Limb (tissue), 2 donors: ENCODE data around the gene SSBP3.
"Not testable (repeated sequence)": the region's sequence is repeated elsewhere in the genome, so short reads cannot be mapped to it uniquely, and the experiment has no call there.

Experiments used
- DNase-seq, 2 donors: peaks; one replicate each; pipeline ENCODE4 v3.0.0-alpha.2; 2016; ENCODE audit errors: extremely low spot score in 2 of 2

SSBP3 gene

DNA sequence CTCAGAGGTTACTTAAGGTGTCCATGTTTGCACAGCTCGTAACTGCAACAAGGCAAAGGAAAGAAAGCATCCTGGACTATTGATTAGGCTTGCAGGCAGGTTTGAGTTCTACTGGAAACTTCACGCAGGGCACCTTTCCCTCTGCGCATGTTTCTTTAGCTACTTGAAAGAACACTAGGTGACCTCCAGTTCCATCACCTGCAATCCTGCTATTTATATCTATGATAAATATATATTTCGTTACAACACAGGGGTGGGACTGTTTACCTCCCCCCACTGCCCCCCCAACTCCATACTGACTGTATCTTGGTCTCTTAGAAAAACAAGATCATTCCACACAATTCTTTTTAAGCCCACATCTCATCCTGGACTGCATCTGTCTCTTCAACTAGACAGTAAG is 12.1 kb downstream of the SSBP3 start:
- no peak for DNase-seq

DNA sequence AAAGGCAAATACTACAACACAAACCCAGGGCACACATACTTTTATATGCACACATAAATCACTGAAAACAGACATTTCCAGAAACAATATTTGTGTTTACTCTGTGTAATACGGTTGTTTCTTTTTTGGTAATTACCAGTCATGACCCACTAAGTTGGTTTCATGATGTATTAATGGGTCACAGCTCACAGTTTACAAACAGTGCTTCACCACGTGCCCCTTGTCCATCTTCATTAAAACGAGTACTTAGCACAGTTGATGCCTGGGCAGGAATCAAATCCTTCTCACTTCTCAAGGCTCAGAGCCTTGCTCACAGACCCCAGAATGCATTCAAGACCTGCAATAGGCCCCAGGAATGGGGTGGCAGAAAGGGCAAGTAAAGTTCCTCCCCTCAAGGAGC is 13.8 kb downstream of the SSBP3 start:
- no peak for DNase-seq

DNA sequence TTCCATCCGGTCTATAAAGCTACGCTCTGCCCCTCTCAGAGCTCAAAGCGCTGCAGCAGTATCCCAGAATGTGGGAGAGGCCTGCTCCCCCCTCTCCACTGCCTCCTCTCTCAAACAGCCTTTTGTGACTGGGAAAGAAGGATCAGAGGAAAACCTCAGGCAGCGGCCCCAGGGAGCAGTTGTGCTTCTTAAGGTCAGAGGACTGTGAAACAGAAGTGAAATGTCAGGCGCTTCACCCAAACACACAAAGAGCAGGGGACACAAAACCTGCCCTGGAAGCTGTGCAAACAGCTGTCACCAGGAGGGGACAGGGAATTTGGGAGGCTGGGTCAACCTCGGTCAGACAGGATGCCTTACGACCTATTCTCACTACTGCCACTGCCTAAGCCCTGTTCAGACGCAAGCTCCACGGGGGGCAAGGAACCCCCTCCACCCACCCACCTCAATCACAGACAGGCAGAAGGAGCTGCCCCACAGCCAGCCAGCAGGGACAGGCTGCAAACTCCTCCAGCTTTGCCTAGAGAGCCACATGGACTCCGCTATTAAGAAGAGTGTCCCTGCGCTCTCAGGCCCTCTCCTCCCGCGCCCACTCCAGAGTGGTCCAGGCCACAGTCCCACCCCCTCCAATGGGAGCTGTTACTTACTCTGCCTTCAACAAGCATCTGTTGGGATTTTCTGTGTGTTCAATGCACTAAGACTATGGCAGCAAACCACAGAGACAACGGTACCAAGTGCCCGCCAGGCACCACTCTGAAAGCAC is 14.6 kb downstream of the SSBP3 start:
- DNase-seq, result no peak

DNA sequence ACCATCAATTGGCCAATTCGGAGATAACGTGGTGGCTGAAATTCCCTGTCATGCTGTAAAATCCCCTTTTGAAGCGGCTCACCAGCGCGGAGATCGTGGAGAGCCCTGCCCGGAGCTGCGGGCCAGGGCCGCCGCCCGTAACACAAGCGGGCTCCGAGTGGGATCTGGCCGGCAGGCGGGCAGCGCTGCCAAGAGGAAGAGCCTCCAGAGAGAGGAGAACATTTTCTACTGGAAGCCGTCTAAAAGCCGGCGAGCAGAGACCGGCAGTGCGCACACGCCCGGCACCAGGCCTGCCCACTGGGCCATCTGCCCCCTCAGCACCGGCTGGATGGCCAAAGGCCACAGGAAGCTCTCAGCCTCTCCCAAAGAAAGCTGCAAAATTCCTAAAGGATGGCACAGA is 15.5 kb downstream of the SSBP3 start:
- no peak for DNase-seq

GRCh38 chr1:54389608-54390007 is 16.6 kb downstream of the SSBP3 start:
- DNase-seq, result not testable (repeated sequence)

DNA sequence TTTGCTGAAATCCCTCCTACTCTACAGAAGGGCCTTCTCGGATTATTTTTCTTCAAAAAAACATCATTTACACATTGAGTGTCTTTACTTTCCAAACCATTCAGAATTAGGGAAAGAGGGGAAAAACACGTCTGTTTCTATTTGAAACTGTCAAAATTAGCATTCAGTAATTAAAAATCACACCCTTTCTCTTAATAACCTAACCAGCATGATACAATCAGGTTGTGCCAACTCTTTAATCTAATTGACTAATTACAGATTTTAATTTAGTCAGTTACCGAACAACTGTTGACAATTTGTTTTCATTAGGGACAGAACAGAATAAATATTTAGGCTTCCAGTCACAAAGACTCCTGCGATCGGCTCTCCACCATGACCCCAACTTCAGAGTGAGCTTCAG is 18.8 kb downstream of the SSBP3 start:
- DNase-seq, result no peak

GRCh38 chr1:54385727-54386022 is 20.5 kb downstream of the SSBP3 start:
- DNase-seq, result no peak

GRCh38 chr1:54384918-54385726 is 21.1 kb downstream of the SSBP3 start:
- DNase-seq, result no peak

- DNase-seq, result no peak
These were observed 21.7 kb downstream of the SSBP3 start for GRCh38 chr1:54384471-54384870.

DNA sequence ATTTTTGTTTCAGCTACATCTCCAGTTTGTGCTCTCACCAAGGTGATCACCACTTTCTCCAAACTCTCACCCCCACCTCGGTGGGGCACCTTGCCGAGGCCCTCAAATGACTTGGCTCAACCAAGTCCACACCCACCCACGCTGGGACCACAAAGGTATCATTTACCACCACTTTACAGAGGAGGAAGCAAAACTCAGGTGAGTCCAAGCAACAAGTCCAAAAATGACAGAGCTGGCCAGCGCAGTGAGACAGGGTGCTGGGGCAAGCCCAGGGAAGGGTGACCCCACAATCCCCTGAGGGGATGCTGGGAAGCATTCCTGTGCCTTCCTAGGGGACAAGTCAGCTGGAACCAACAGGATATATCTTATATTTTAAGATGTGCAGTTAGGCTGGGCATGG is 24.7 kb downstream of the SSBP3 start:
- DNase-seq, result no peak

DNA sequence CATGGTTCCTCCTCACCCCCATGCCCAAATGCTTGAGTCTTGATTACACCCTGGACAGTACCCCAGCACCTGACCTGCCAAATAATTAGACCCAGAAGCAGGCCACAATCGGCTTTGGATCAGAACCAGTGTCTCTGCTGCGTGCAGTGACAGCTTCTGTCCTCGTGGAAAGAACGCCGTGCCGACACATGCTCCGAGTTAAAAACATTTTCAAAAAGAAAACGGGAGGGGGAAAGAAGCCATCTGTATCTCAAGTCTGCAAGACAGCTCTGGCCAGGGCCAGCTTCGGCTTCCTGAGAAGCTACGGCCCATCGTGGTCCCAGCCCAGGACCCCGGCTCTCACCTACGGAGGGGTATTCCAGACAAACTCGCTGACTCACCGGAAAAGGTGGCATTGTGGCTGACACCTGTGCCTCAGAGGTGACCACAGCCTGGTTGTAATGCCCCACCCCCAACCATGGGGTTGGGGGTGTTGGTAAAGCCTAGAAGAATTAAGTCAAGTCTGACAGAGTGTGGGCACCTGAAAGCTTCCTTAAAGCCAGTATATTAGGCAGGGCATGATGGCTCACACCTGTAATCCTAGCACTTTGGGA is 25.8 kb downstream of the SSBP3 start:
- no peak for DNase-seq

GRCh38 chr1:54379555-54380289 is 26.5 kb downstream of the SSBP3 start:
- no peak for DNase-seq

GRCh38 chr1:54378874-54379554 is 27.2 kb downstream of the SSBP3 start:
- no peak for DNase-seq

- DNase-seq, result no peak
These were observed 27.9 kb downstream of the SSBP3 start for GRCh38 chr1:54378157-54378873.

- no peak for DNase-seq
These were observed 29.0 kb downstream of the SSBP3 start for GRCh38 chr1:54377040-54377691.

DNA sequence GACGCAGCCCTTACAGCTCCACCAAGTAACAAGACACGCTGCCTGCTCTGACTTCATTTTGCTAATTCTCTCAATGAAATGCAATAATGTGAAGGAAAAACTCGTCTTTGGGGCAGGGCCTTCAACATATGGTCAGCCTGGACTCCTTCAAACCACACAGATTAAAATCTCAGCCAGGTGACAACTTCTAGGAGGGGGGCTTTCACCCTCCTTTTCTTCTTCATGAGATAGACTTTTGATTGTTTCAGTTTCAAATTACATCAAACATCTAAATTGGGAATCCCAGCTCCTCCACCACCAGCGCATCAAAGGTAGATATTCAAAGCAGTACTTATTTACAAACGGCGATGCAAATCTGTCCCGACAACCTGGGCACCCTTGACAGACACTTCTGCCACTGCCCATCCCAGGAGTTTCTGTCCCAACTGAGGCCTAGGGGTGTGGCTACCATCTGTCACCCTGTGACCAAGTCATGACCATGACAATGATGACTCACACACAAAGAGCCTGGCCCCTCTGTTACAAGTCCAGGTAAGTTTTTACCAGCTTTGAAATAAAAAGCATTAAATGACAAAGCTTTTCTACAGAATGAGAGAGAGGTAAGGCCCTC is 29.7 kb downstream of the SSBP3 start:
- no peak for DNase-seq

GRCh38 chr1:54375712-54376429 is 30.3 kb downstream of the SSBP3 start:
- DNase-seq, result no peak

- DNase-seq, result no peak
These were observed 30.9 kb downstream of the SSBP3 start for GRCh38 chr1:54375298-54375697.

- DNase-seq, result no peak
These were observed 31.4 kb downstream of the SSBP3 start for GRCh38 chr1:54374766-54375165.
